Measurements from ENCODE around the gene IKZF2.

- TF ChIP-seq CTCF (IDR thresholded peaks at IDR 0.05) (no peak), POLR2A (IDR thresholded peaks at IDR 0.05) (no peak), POLR2AphosphoS5 (IDR thresholded peaks at IDR 0.05; ENCODE audit: insufficient read depth in 1 of 2, low read depth in 1 of 2) (no peak)
These were observed 190.2 kb downstream of the IKZF2 start for GRCh38 chr2:212961255-212961654.
